Activated CD8-positive, alpha-beta T cell treated with anti-CD3 and anti-CD28 coated beads for 36 hours (primary cell): Measurements from ENCODE around the gene CRTC1. TPM values are rescaled to one million over a fixed set of nuclear protein-coding genes. Genes with fewer than 3 reads are reported as not detected.

Experiments used
- ATAC-seq: fragments of 200-7000 bp; cut with Tn5 transposase; one replicate; pipeline ENCODE4 v1.10.0; 2021; ENCODE audit warnings: mild to moderate bottlenecking, moderate library complexity
- CTCF ChIA-PET: fragments of 350-600 bp; sonication (Branson Sonifier 250); formaldehyde crosslinking; loops from one replicate; lab custom pipeline; 2021; ENCODE audit warnings: antibody characterized with exemption; lab: Charles Lee
- POLR2A ChIA-PET: fragments of 350-600 bp; sonication (Branson Sonifier 250); formaldehyde crosslinking; loops from one replicate; lab custom pipeline; 2021; ENCODE audit warnings: antibody characterized with exemption; lab: Charles Lee
- DNase-seq: peaks from one replicate; pipeline ENCODE4 v3.0.0-alpha.2; 2020
- H3K27ac Mint-ChIP-seq: one replicate; pipeline ENCODE4 v1.8.0; 2021; ENCODE audit warnings: mild to moderate bottlenecking, mixed read lengths
- H3K27me3 Mint-ChIP-seq: one replicate; pipeline ENCODE4 v1.8.0; 2021; ENCODE audit warnings: mixed read lengths
- H3K36me3 Mint-ChIP-seq: one replicate; pipeline ENCODE4 v1.8.0; 2021; ENCODE audit warnings: low read depth, mixed read lengths
- H3K4me1 Mint-ChIP-seq: one replicate; pipeline ENCODE4 v1.8.0; 2021; ENCODE audit warnings: low read depth, mixed read lengths
- H3K4me3 Mint-ChIP-seq: one replicate; pipeline ENCODE4 v1.8.0; 2021; ENCODE audit warnings: mild to moderate bottlenecking, moderate library complexity, mixed read lengths
- H3K9me3 Mint-ChIP-seq: one replicate; pipeline ENCODE4 v1.8.0; 2021; ENCODE audit warnings: mixed read lengths
- intact Hi-C: fragments of 100-400 bp; cut with micrococcal nuclease; formaldehyde crosslinking; loops from one replicate; pipeline ENCODE4 v1.10.0; 2022
- total RNA-seq, 2 experiments: library from RNA; stranded (reverse); gene quantifications; one replicate each; pipeline ENCODE4 v1.2.3, GENCODE V29; 2021
- TF ChIP-seq, protein P1 (sequence below): fragments of 200-600 bp; IDR thresholded peaks from one replicate; pipeline ENCODE4 v1.8.0; 2022; ENCODE audit warnings: antibody characterized with exemption, mild to moderate bottlenecking

The CRTC1 gene
- total RNA-seq, 2 experiments from 2014 or later: 4.4 to 4.5 TPM

DNA sequence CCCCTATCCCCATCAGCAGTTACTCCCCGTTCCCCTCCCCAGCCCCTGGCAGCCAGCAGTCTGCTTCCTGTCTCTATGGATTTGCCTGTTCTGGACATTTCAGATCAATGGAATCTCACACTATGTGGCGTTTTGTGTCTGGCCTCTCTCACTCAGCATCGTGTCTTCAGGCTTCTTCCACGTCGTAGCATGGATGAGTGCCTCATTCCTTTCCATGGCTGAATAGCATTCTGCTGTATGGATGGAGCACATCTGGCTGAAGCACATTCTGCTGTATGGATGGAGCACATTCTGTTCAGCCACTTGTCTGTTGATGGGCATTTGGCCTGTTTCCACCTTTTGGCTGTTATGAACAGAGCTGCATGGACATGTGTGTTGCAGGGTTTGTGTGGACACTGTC lies 29.5 kb downstream of the CRTC1 start:
- Mint-ChIP-seq H3K27ac (no peak overlapping the region), H3K36me3 (no peaks in the 10 kb centered on the region), H3K4me1 (peaks cover 39% of the 10 kb centered on the region), H3K27me3 (no peaks in the 10 kb centered on the region), H3K9me3 (no peaks in the 10 kb centered on the region), H3K4me3 (no peak overlapping the region)
- intact Hi-C loops: no loop called here
- ChIA-PET CTCF (no interaction called here), POLR2A (interaction anchor here (1.0 kb wide), 1 partner anchor 21 kb away, joined by 3 read pairs; no protein-coding TSS in a partner anchor)
- TF ChIP-seq, protein P1, sequence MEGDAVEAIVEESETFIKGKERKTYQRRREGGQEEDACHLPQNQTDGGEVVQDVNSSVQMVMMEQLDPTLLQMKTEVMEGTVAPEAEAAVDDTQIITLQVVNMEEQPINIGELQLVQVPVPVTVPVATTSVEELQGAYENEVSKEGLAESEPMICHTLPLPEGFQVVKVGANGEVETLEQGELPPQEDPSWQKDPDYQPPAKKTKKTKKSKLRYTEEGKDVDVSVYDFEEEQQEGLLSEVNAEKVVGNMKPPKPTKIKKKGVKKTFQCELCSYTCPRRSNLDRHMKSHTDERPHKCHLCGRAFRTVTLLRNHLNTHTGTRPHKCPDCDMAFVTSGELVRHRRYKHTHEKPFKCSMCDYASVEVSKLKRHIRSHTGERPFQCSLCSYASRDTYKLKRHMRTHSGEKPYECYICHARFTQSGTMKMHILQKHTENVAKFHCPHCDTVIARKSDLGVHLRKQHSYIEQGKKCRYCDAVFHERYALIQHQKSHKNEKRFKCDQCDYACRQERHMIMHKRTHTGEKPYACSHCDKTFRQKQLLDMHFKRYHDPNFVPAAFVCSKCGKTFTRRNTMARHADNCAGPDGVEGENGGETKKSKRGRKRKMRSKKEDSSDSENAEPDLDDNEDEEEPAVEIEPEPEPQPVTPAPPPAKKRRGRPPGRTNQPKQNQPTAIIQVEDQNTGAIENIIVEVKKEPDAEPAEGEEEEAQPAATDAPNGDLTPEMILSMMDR: no peak
- no peak for DNase-seq
- no peak for ATAC-seq

GRCh38 chr19:18713550-18714117 lies 30.2 kb downstream of the CRTC1 start:
- Mint-ChIP-seq H3K9me3 (no peaks in the 10 kb centered on the region), H3K4me1 (peaks cover 38% of the 10 kb centered on the region), H3K36me3 (no peaks in the 10 kb centered on the region), H3K27ac (no peak overlapping the region), H3K27me3 (no peaks in the 10 kb centered on the region), H3K4me3 (no peak overlapping the region)
- POLR2A ChIA-PET: interaction anchor here (1.0 kb wide), 1 partner anchor 22 kb away, joined by 3 read pairs; no protein-coding TSS in a partner anchor
- DNase-seq (peak; percentile 39), ATAC-seq (peak; percentile 65)
- CTCF ChIA-PET: no interaction called here
- TF ChIP-seq, protein P1: no peak
- intact Hi-C loops: no loop called here

GRCh38 chr19:18715416-18715815 lies 31.9 kb downstream of the CRTC1 start:
- intact Hi-C loops: no loop called here
- no peak overlapping the region for H3K4me3 Mint-ChIP-seq

DNA sequence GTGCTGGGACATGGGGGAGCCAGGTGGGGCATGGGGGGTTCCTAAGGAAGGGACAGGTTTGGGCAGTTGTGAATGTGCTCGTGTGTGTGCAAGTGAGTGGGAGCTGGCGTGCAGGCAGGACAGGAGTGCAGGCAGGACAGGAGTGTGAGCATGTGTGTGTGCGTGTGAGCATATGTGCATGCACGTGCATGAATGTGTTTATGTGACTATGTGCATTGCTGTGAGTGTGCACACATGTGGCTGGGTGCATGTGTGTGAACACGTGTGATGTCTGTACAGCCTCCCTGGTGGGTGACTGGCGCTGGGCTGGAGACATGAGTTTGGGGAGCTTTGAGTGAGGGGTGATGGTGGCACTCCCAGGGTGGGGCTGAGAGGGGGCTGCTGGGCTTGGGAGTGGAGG lies 33.4 kb downstream of the CRTC1 start:
- ChIA-PET CTCF (interaction anchor here (1.1 kb wide), 1 partner anchor 130 kb away, joined by 3 read pairs; no protein-coding TSS in a partner anchor), POLR2A (no interaction called here)
- Mint-ChIP-seq H3K27me3 (no peaks in the 10 kb centered on the region), H3K4me3 (no peak overlapping the region), H3K27ac (no peak overlapping the region), H3K4me1 (peaks cover 34% of the 10 kb centered on the region), H3K36me3 (no peaks in the 10 kb centered on the region), H3K9me3 (no peaks in the 10 kb centered on the region)
- TF ChIP-seq, protein P1: no peak
- DNase-seq (no peak), ATAC-seq (no peak)
- intact Hi-C loops: no loop called here

More at GRCh38 chr19:18715416-18715815, 31.9 kb downstream of the CRTC1 start:
- no peaks in the 10 kb centered on the region for H3K27me3 Mint-ChIP-seq
- H3K36me3 Mint-ChIP-seq: no peaks in the 10 kb centered on the region
- POLR2A ChIA-PET: no interaction called here
- TF ChIP-seq, protein P1: no peak
- peaks cover 34% of the 10 kb centered on the region for H3K4me1 Mint-ChIP-seq
- CTCF ChIA-PET: no interaction called here
- no peak for ATAC-seq
- DNase-seq: no peak
- no peak overlapping the region for H3K27ac Mint-ChIP-seq
- no peaks in the 10 kb centered on the region for H3K9me3 Mint-ChIP-seq

DNA sequence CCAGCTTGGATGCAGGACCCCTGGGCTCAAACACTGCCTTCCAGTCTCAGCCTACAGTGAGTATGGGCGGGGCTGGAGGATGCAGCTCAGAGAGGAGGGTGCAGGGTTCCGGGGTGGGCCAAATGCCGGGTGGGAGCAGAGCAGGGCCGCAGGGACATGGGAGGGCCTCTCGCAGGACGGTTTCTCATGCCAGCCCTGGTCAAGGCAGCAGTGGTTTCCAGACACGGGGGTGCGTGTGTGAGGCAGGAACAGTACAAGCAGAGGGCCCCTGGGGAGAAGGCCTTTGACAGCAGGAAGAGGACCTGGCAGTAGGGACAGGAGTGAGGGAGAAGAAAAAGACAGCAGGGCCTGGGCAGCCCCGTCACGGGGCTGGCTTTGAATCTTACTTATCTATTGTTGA lies 34.1 kb downstream of the CRTC1 start:
- ChIA-PET CTCF (interaction anchor here (1.1 kb wide), 1 partner anchor 129 kb away, joined by 3 read pairs; no protein-coding TSS in a partner anchor), POLR2A (no interaction called here)
- intact Hi-C loops: no loop called here
- no peaks in the 10 kb centered on the region for H3K9me3 Mint-ChIP-seq
- no peaks in the 10 kb centered on the region for H3K27me3 Mint-ChIP-seq
- peaks cover 34% of the 10 kb centered on the region for H3K4me1 Mint-ChIP-seq
- ATAC-seq: no peak
- no peak overlapping the region for H3K4me3 Mint-ChIP-seq
- TF ChIP-seq, protein P1: no peak
- DNase-seq: no peak
- no peak overlapping the region for H3K27ac Mint-ChIP-seq
- H3K36me3 Mint-ChIP-seq: no peaks in the 10 kb centered on the region
